ENCODE measurements around the gene MORF4L2.
A peak's percentile ranks its signal among the peaks of the same experiment; 100 is the strongest.

The MORF4L2 gene

DNA sequence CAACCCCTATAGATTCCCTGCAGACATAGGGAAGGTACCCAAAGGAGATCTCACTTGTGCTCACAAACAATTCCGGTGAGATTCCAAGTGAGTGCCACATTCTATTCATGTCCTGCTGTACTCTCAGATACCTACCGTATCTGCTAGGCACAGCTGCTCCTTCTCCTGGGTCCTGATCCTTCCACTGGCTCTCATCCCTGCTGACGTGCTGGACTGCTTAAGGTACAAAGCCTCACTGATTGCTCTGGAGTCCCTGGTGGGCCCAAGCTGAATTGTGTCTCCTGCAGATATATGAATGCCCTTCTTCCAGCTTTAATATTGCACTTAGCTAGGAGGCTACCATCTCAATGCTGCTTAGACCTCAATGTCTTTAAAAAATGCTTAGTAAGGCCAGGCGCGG lies 55.4 kb downstream of the MORF4L2 start:
- no peak for DNase-seq

DNA sequence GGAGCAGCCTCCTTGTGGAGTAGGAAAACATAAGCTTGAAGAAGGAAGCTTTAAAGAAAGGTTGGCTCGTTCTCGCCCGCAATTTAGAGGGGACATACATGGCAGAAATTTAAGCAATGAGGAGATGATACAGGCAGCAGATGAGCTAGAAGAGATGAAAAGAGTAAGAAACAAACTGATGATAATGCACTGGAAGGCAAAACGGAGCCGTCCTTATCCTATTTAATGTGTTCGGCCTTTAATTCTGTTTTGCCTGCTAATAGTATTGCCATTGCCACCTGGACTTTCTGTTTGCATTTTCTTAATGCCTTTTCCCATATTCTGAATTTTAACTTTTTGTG lies 56.4 kb downstream of the MORF4L2 start:
- DNase-seq: no peak

DNA sequence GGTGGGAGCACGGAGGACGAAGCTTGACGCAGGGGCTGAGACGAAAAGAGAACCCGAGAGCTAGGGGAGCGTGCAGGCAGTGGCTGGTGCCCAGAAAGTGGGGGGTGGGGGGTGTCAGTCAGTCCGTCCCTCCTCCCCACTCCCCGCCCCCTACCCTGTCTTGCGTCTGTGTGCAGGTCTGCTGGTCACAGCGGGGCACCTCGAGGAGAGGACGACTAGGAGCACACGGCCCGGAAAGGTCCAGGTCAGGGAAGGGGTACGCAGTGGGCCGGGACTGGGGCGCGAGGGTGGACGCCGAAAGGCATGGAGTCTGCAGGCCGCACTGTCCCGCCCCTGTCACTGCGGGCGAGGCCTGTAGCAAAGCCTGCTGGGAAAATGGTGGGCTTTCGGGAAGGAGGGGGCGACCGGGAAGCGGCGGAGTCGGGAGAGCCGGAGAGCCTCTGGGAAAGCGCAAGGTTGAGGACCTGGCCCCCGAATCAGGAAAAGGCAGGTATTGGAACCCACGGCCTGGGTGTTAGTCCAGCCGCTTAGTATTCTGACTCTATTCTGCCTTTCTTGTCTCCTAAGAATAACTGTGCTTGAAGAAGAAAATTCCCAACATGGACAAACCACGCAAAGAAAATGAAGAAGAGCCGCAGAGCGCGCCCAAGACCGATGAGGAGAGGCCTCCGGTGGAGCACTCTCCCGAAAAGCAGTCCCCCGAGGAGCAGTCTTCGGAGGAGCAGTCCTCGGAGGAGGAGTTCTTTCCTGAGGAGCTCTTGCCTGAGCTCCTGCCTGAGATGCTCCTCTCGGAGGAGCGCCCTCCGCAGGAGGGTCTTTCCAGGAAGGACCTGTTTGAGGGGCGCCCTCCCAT lies 57.0 kb downstream of the MORF4L2 start:
- DNase-seq: peak; percentile 15

DNA sequence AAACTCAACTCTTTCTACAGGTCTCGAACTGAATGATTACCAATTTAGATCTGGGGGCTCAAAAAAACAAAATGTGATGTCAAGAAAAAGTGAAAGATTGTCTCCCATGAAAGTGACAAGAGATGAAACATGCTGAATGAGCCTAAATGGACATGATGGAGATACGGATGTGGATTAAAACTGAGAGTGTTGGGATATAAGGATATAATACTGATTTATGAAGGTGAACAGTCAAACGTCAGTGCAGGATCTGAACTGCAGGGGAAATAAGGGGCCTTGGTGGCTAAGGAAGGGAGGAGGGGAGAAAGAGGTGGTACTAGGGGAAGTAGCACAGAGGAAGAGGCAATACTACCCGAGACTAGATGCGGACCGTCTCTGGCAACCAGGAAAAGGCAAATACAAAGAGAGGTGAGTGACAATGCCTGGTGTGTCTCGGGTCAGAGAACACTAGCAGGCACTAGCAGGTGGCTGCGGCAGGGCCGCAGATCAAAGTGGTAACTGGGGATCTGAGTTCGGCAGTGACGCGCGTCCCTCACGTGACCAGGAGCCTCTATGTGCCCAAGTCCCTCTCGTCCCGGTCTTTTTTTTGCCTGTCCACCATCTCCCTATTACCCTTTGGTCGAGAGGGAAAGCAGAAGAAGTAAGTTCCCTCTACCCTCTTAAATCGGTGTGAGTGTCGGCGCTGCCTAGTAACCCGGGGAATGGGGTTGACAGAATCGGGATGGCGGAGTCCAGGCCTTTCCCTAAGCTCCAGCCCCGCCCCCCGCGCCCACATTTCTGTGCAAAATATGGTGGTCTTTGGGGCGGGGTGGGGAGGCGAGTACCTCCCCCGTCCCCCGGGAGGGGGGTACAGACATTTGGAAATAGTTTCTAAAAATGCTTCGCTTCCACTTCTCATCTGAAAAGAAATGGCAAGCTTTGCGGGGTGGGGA lies 57.8 kb downstream of the MORF4L2 start, which contains the start of gene TCEAL1:
TCEAL1 (plus strand) TSS at position 590 of the 932 bp plus-strand sequence. CDS start 942 bp downstream, outside the sequence.
- peak; percentile 2 for DNase-seq

DNA sequence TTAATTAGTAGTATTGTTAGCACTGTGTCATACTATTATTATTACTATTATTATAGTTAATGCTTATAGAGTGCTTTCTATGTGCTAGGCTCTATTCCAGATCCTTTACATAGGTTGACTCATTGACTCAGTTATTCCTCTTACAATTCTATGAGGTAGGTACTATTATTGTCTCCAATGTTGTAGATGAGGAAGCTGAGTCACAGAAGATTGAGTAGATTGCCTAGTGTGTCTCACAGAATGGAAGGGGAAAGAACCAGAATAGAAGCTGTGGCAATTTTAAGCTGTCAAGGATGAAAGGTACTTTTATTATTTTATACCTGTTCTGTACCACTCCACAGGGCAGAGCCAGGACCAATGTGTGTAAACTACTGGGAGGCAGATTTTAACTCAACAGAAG lies 59.6 kb downstream of the MORF4L2 start:
- DNase-seq: no peak
